Body of pancreas (tissue), 4 donors: Measurements from ENCODE around the gene NSUN2. TPM values are rescaled to one million over a fixed set of nuclear protein-coding genes. Genes with fewer than 3 reads are reported as not detected.
"Not testable (repeated sequence)": the region's sequence is repeated elsewhere in the genome, so short reads cannot be mapped to it uniquely, and the experiment has no call there.

Experiments
- ATAC-seq: fragments of 150-250 bp; one replicate; pipeline ENCODE4 v1.9.1; 2016
- DNase-seq, 4 donors: peaks; one replicate each; pipeline ENCODE4 v3.0.0-alpha.2; 2019
- H3K27ac ChIP-seq, 4 donors: fragments of 200-600 bp; sonication (generic); 1 replicate in 3 of 4; 2 replicates in 1 of 4; pipeline versions ENCODE4 v1.5.1 to v1.6.1; 2016 to 2019; ENCODE audit warnings: mild to moderate bottlenecking in 1 of 4, mixed read lengths in 1 of 4, moderate library complexity in 1 of 4
- H3K27me3 ChIP-seq, 2 donors: fragments of 200-600 bp; sonication (generic); one replicate each; pipeline ENCODE4 v1.6.0; 2016; ENCODE audit warnings: mild to moderate bottlenecking in 1 of 2
- H3K36me3 ChIP-seq, 2 donors: fragments of 200-600 bp; sonication (generic); replicated peaks in 1 of 2; 2 replicates each; pipeline ENCODE4 v1.5.1; 2016; ENCODE audit warnings: low read depth in 2 of 2; ENCODE audit not compliant: insufficient read depth in 1 of 2
- H3K4me1 ChIP-seq: fragments of 200-600 bp; sonication (generic); one replicate; pipeline ENCODE4 v1.6.0; 2016
- H3K4me3 ChIP-seq, 2 donors: fragments of 200-600 bp; sonication (generic); 1 replicate in 1 of 2; 2 replicates in 1 of 2; pipeline ENCODE4 v1.5.1; 2016 to 2019
- H3K9me3 ChIP-seq, 3 donors: fragments of 200-600 bp; sonication (generic); 1 replicate in 2 of 3; 2 replicates in 1 of 3; pipeline ENCODE4 v1.5.1; 2016
- CTCF ChIP-seq, 7 experiments: fragments of 450-650 bp in 4 of 7; fragments of 200-600 bp in 3 of 7; sonication (generic) in 3 of 7; IDR thresholded peaks; one replicate each; pipeline ENCODE4 v1.5.1; 2016 to 2019; ENCODE audit warnings: antibody characterized with exemption in 7 of 7
- POLR2A ChIP-seq, 3 donors: fragments of 450-650 bp; IDR thresholded peaks; one replicate each; pipeline ENCODE4 v1.6.1; 2016; ENCODE audit warnings: antibody characterized with exemption in 3 of 3, mild to moderate bottlenecking in 2 of 3
- WGBS, 2 donors: methylation state at CpG; one replicate each; pipeline ENCODE4 v1.1.5; 2017; 5-methylcytosine and 5-hydroxymethylcytosine counted together
- intact Hi-C: fragments of 100-400 bp; cut with DNase I; formaldehyde crosslinking; loops from one replicate; pipeline ENCODE4 v1.15.1; 2023
- total RNA-seq, 2 donors: library from RNA; depleted of rRNA; stranded (reverse); fragments of >200 nt; gene quantifications; one replicate each; pipeline ENCODE4 v1.1.0, GENCODE V29; 2016

Gene NSUN2
- total RNA-seq, 2 donors from 2014 or later, result 35.0 to 45.8 TPM

DNA sequence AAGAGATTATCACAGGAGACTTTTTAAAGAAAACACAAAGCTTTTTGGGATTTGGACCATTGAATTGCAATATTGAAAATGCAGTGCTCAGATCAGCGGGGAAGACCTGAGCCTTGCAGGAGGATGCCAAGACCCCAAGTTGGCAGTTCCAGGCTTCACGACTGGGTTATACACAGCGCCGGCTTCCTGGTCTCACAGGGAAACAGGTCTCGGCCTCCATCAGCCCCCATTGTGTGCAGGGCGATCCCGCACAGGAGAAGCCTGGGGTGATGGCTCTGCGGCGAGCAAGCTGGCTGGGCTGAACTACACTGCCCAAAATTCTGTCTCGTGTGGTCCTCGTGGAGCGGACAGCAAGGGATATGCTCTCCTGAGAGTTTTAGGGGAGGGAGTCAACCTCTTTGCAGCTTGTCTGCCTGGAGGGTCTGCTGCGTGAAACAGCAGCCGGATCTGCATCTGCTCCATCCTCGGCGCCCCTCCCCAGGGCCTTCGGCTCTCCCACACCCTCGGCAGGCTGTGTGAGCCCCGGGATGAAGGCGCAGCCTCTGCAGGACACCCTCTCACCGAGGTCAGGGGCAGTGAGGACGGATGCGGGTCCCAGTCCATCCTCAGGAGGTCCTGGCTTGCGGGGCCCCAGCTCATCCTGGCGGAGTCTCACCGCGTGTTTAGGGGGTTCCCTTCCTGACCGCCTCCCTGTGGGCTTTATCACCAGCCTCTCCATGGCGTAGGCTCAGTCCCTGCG, 60.6 kb downstream of the NSUN2 start:
- H3K4me1 ChIP-seq, result no peaks in the 10 kb centered on the region
- intact Hi-C loops, result loop anchor here (10.0 kb wide), 1 partner anchor 687 kb away; no protein-coding TSS in a partner anchor
- H3K9me3 ChIP-seq, result no peaks in the 10 kb centered on the region
- H3K36me3 ChIP-seq, result no peaks in the 10 kb centered on the region
- 62 to 75% methylated on average over 16 to 21 of the region's 30 CpGs for WGBS, 2 donors
- TF ChIP-seq CTCF (IDR thresholded peaks at IDR 0.05) (no peak), POLR2A (IDR thresholded peaks at IDR 0.05) (no peak)
- H3K27ac ChIP-seq, result no peak overlapping the region
- no peak for DNase-seq
- no peaks in the 10 kb centered on the region for H3K27me3 ChIP-seq
- no peak for ATAC-seq
- H3K4me3 ChIP-seq, result no peak overlapping the region

DNA sequence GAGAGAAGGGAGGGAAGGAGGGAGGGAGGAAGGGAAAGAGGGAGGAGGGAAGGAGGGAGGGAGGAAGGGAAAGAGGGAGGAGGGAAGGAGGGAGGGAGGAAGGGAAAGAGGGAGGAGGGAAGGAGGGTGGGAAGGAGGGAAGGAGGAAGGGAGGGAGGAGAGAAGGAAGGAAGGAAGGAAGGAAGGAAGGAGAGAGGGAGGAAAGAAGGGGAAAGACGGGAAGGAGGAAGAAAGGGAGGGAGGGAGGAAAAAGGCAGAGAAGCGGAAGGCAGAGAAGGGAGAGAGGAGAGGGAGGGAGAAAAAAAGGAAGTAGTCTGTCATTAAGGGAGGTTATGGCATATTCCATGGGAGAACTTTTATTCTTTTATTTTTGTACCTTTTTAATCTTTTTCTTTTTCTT, 61.2 kb downstream of the NSUN2 start:
- not testable (repeated sequence) for ATAC-seq, H3K27me3 ChIP-seq, H3K36me3 ChIP-seq, H3K9me3 ChIP-seq, H3K27ac ChIP-seq, DNase-seq, H3K4me3 ChIP-seq, H3K4me1 ChIP-seq
- WGBS, 2 donors, result 57 to 64% methylated on average over 2 of the region's 2 CpGs
- intact Hi-C loops, result loop anchor here (10.0 kb wide), 1 partner anchor 687 kb away; no protein-coding TSS in a partner anchor

DNA sequence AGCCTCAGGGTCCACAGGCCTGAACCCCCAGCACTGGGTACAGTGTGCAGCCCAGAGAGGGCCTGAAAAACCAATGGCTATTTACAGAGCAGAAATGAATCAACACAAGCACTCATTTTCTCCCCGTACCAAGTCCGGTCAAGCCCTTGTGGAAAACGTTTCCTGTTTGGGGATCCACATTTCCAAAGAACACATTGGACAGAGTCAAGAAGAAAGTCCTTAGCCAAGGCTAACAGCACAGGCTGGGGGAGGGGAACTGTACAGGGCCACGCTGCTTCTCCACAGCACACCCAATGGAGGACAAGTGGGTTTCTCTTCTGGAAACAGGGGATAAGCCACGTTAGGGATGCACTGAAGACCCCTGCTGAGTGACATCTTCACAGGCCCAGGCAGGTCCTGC, 62.3 kb downstream of the NSUN2 start:
- no peaks in the 10 kb centered on the region for H3K36me3 ChIP-seq
- H3K4me1 ChIP-seq, result no peaks in the 10 kb centered on the region
- intact Hi-C loops, result loop anchor here (10.0 kb wide), 1 partner anchor 686 kb away; no protein-coding TSS in a partner anchor
- no peak overlapping the region for H3K27ac ChIP-seq
- no peaks in the 10 kb centered on the region for H3K9me3 ChIP-seq
- H3K27me3 ChIP-seq, result no peaks in the 10 kb centered on the region
- no peak overlapping the region for H3K4me3 ChIP-seq
- 50 to 54% methylated on average over 4 to 5 of the region's 5 CpGs for WGBS, 2 donors
- ATAC-seq (no peak), DNase-seq (no peak)
- TF ChIP-seq CTCF (IDR thresholded peaks at IDR 0.05), result no peak
- TF ChIP-seq POLR2A (IDR thresholded peaks at IDR 0.05), result no peak

DNA sequence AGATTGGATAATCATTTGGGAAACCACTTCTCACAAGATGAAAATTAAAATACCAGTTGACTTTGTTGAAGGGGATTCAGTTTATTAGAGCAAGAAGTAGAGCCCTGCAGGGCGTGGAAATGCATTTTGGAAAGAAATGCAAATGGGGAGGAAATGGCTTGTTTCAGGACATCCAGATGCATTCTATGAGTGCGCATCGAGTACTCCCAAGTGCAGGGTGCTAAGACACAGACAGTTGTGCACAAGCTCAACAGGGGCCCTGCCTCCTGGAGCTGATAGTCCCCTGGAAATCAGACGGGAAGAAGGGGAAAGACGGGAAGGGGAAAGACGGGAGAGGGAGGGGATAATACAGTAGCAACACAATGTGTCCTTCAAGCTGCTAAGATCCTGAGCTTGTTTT, 64.0 kb downstream of the NSUN2 start:
- TF ChIP-seq CTCF (IDR thresholded peaks at IDR 0.05), result no peak
- TF ChIP-seq POLR2A (IDR thresholded peaks at IDR 0.05), result no peak
- WGBS, 2 donors, result 53 to 59% methylated on average over 6 of the region's 6 CpGs
- H3K36me3 ChIP-seq, result no peaks in the 10 kb centered on the region
- ATAC-seq, result no peak
- H3K4me1 ChIP-seq, result no peaks in the 10 kb centered on the region
- H3K27ac ChIP-seq, result no peak overlapping the region
- no peaks in the 10 kb centered on the region for H3K27me3 ChIP-seq
- H3K9me3 ChIP-seq, result no peaks in the 10 kb centered on the region
- intact Hi-C loops, result no loop called here
- no peak for DNase-seq
- H3K4me3 ChIP-seq, result no peak overlapping the region

DNA sequence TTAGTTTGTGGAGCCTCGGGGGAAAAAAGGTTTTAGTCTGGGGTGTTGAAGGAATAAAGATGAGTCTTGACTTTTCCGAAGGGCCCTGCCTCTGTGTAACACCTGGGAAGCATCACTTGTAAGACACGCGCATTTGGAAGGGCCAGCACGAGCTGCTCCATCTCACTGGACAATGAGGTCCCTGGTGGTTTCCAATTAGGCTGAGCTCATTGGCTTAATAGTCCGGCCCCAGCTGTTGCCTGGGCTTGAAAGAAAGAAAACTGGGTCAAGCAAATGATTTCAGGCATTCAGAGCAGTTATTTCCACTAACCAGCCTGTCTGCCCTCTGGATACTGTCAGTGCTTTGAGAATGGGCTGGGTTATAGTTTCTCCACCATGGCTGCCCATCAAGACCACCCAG, 64.5 kb downstream of the NSUN2 start:
- TF ChIP-seq POLR2A (IDR thresholded peaks at IDR 0.05) (no peak), CTCF (IDR thresholded peaks at IDR 0.05) (no peak)
- intact Hi-C loops, result no loop called here
- Histone ChIP-seq H3K27me3 (no peaks in the 10 kb centered on the region), H3K9me3 (no peaks in the 10 kb centered on the region), H3K27ac (no peak overlapping the region), H3K36me3 (no peaks in the 10 kb centered on the region), H3K4me1 (no peaks in the 10 kb centered on the region), H3K4me3 (no peak overlapping the region)
- 62 to 66% methylated on average over 6 of the region's 6 CpGs for WGBS, 2 donors
- DNase-seq (peak in 1 of 4 donors; percentile 30), ATAC-seq (no peak)
